Measurements from ENCODE around the gene PSMD5. TPM values are rescaled to one million over a fixed set of nuclear protein-coding genes. Genes with fewer than 3 reads are reported as not detected.

Gene PSMD5
- polyA plus RNA-seq, 1 of the 3 experiments (the other 2 are of a cell fraction), result 13.7 TPM

DNA sequence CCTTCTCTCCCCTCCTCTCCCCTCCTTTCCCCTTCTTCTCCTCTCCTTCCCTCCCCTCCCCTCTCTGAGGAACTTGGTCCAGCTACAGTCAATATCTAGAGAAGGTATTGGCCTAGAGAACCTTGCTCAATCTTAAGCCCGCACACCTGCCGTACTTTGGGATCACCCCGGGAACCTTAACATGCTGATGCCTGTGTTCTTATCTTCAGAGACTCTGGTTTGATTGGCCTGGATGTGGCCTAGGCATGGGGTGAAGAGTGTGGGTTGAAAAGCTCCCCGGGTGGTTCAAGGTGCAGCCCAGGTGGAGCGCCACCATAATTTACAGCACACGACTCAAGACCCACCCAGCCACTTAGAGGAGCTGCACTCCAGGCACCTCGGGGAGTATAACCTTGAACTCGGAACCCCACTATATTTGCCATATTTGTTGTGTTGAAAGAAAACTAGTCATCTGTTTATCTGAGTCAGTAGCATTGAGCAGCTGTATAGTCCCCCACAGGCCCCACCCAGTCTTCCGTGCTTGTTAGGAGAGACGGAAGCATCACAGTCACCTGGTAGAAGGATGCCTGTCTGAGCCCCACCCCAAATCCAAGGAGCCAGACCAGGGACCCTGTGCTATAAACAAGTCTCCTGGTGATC, 48.6 kb upstream of the PSMD5 start:
- POLR2A ChIA-PET, result interaction anchor here (0.9 kb wide), 1 partner anchor 36 kb away, joined by 3 read pairs; no protein-coding TSS in a partner anchor
- DNase-seq, result no peak
- Histone ChIP-seq H3K4me1 (ENCODE audit: control insufficient read depth in 1 of 2, insufficient read depth in 2 of 2, low read depth in 1 of 2, low read length in 1 of 2) (peaks cover 2 to 5% of the 10 kb centered on the region in 2 experiments; a peak in 2 of 4 replicates), H3K9ac (no peak overlapping the region), H3K9me2 (no peaks in the 10 kb centered on the region), H3F3A (replicated peaks; ENCODE audit: insufficient read depth) (peaks cover 11% of the 10 kb centered on the region), H3K27me3 (ENCODE audit: insufficient read depth) (no peaks in the 10 kb centered on the region), H3K79me2 (ENCODE audit: insufficient read depth) (no peaks in the 10 kb centered on the region), H2AFZ (ENCODE audit: low read depth) (no peak overlapping the region), H3K36me3 (replicated peaks in 1 of 2; ENCODE audit: control insufficient read depth in 1 of 2, insufficient read depth in 2 of 2, low read length in 1 of 2) (no peaks in the 10 kb centered on the region), H4K20me1 (ENCODE audit: insufficient read depth) (no peaks in the 10 kb centered on the region), H3K27ac (ENCODE audit: low read depth in 2 of 2, low read length in 1 of 2) (no peak overlapping the region), H3K4me3 (ENCODE audit: low read depth in 2 of 2, low read length in 1 of 2) (no peak overlapping the region), H3K9me3 (no peaks in the 10 kb centered on the region), H3K4me2 (no peak overlapping the region)
- 97% methylated on average over 10 of the region's 10 CpGs for WGBS (ENCODE audit: low lambda C conversion rate)
- TF ChIP-seq, protein P1, sequence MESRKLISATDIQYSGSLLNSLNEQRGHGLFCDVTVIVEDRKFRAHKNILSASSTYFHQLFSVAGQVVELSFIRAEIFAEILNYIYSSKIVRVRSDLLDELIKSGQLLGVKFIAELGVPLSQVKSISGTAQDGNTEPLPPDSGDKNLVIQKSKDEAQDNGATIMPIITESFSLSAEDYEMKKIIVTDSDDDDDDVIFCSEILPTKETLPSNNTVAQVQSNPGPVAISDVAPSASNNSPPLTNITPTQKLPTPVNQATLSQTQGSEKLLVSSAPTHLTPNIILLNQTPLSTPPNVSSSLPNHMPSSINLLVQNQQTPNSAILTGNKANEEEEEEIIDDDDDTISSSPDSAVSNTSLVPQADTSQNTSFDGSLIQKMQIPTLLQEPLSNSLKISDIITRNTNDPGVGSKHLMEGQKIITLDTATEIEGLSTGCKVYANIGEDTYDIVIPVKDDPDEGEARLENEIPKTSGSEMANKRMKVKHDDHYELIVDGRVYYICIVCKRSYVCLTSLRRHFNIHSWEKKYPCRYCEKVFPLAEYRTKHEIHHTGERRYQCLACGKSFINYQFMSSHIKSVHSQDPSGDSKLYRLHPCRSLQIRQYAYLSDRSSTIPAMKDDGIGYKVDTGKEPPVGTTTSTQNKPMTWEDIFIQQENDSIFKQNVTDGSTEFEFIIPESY (IDR thresholded peaks at IDR 0.05; ENCODE audit: borderline replicate concordance, low read depth), result no peak
- TF ChIP-seq, protein P2, sequence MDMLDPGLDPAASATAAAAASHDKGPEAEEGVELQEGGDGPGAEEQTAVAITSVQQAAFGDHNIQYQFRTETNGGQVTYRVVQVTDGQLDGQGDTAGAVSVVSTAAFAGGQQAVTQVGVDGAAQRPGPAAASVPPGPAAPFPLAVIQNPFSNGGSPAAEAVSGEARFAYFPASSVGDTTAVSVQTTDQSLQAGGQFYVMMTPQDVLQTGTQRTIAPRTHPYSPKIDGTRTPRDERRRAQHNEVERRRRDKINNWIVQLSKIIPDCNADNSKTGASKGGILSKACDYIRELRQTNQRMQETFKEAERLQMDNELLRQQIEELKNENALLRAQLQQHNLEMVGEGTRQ (IDR thresholded peaks at IDR 0.05; ENCODE audit: borderline replicate concordance, low read depth, low read length), result no peak
- TF ChIP-seq SIN3A (IDR thresholded peaks at IDR 0.05; ENCODE audit: borderline replicate concordance, low read depth, low read length) (no peak), GABPA (IDR thresholded peaks at IDR 0.05; ENCODE audit: low read depth) (no peak), SMC3 (IDR thresholded peaks at IDR 0.05; ENCODE audit: low read depth, low read length) (no peak), RFX5 (IDR thresholded peaks at IDR 0.05; ENCODE audit: low read length) (no peak), FOSL2 (IDR thresholded peaks at IDR 0.05; ENCODE audit: borderline replicate concordance, low read depth) (no peak), TAF1 (IDR thresholded peaks at IDR 0.05; ENCODE audit: borderline replicate concordance, low read depth, low read length) (no peak)
- TF ChIP-seq, protein P3, sequence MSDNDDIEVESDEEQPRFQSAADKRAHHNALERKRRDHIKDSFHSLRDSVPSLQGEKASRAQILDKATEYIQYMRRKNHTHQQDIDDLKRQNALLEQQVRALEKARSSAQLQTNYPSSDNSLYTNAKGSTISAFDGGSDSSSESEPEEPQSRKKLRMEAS (IDR thresholded peaks at IDR 0.05; ENCODE audit: low read depth), result no peak
- TF ChIP-seq, protein P4, sequence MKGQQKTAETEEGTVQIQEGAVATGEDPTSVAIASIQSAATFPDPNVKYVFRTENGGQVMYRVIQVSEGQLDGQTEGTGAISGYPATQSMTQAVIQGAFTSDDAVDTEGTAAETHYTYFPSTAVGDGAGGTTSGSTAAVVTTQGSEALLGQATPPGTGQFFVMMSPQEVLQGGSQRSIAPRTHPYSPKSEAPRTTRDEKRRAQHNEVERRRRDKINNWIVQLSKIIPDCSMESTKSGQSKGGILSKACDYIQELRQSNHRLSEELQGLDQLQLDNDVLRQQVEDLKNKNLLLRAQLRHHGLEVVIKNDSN (IDR thresholded peaks at IDR 0.05; ENCODE audit: borderline replicate concordance, low read depth), result no peak
- CTCF ChIA-PET, result no interaction called here

All from SK-N-SH (cell line).